Measurements from ENCODE around the gene MBNL1.

Gene MBNL1

GRCh38 chr3:152374262-152374990, 105.7 kb downstream of the MBNL1 start:
- DNase-seq (ENCODE audit: low read depth in 1 of 2, low spot score in 1 of 2) = no peak

GRCh38 chr3:152375546-152375945, 106.8 kb downstream of the MBNL1 start:
- no peak for DNase-seq (ENCODE audit: low read depth in 1 of 2, low spot score in 1 of 2)

GRCh38 chr3:152376351-152377183, 107.8 kb downstream of the MBNL1 start:
- no peak for DNase-seq (ENCODE audit: low read depth in 1 of 2, low spot score in 1 of 2)

- no peak for DNase-seq (ENCODE audit: low read depth in 1 of 2, low spot score in 1 of 2)
These were observed 108.4 kb downstream of the MBNL1 start for GRCh38 chr3:152377184-152377570.

- DNase-seq (ENCODE audit: low read depth in 1 of 2, low spot score in 1 of 2) = no peak
These were observed 110.8 kb downstream of the MBNL1 start for GRCh38 chr3:152379415-152380042.

- no peak for DNase-seq (ENCODE audit: low read depth in 1 of 2, low spot score in 1 of 2)
These were observed 111.3 kb downstream of the MBNL1 start for GRCh38 chr3:152380043-152380442.

- no peak for DNase-seq (ENCODE audit: low read depth in 1 of 2, low spot score in 1 of 2)
These were observed 113.2 kb downstream of the MBNL1 start for GRCh38 chr3:152381881-152382295.

GRCh38 chr3:152382312-152383135, 113.8 kb downstream of the MBNL1 start:
- DNase-seq (ENCODE audit: low read depth in 1 of 2, low spot score in 1 of 2) = no peak

- DNase-seq (ENCODE audit: low read depth in 1 of 2, low spot score in 1 of 2) = no peak
These were observed 114.4 kb downstream of the MBNL1 start for GRCh38 chr3:152383136-152383606.

- no peak for DNase-seq (ENCODE audit: low read depth in 1 of 2, low spot score in 1 of 2)
These were observed 115.7 kb downstream of the MBNL1 start for GRCh38 chr3:152384412-152384811.

GRCh38 chr3:152385761-152386160, 117.0 kb downstream of the MBNL1 start:
- no peak for DNase-seq (ENCODE audit: low read depth in 1 of 2, low spot score in 1 of 2)

GRCh38 chr3:152386208-152386607, 117.5 kb downstream of the MBNL1 start:
- no peak for DNase-seq (ENCODE audit: low read depth in 1 of 2, low spot score in 1 of 2)

- no peak for DNase-seq (ENCODE audit: low read depth in 1 of 2, low spot score in 1 of 2)
These were observed 119.9 kb downstream of the MBNL1 start for GRCh38 chr3:152388631-152389030.

- DNase-seq (ENCODE audit: low read depth in 1 of 2, low spot score in 1 of 2) = no peak
These were observed 120.7 kb downstream of the MBNL1 start for GRCh38 chr3:152389316-152389934.

GRCh38 chr3:152390647-152391046, 121.9 kb downstream of the MBNL1 start:
- DNase-seq (ENCODE audit: low read depth in 1 of 2, low spot score in 1 of 2) = no peak

- DNase-seq (ENCODE audit: low read depth in 1 of 2, low spot score in 1 of 2) = no peak
These were observed 122.9 kb downstream of the MBNL1 start for GRCh38 chr3:152391671-152392070.

- DNase-seq (ENCODE audit: low read depth in 1 of 2, low spot score in 1 of 2) = no peak
These were observed 123.6 kb downstream of the MBNL1 start for GRCh38 chr3:152392272-152392880.

GRCh38 chr3:152394246-152394645, 125.5 kb downstream of the MBNL1 start:
- DNase-seq (ENCODE audit: low read depth in 1 of 2, low spot score in 1 of 2) = no peak

- DNase-seq (ENCODE audit: low read depth in 1 of 2, low spot score in 1 of 2) = no peak
These were observed 127.0 kb downstream of the MBNL1 start for GRCh38 chr3:152395764-152396163.

GRCh38 chr3:152396867-152397266, 128.1 kb downstream of the MBNL1 start:
- DNase-seq (ENCODE audit: low read depth in 1 of 2, low spot score in 1 of 2) = no peak
